H1 (cell line): ENCODE results near the gene PELO. TPM values are rescaled to one million over a fixed set of nuclear protein-coding genes. Genes with fewer than 3 reads are reported as not detected.
A peak's percentile ranks its signal among the peaks of the same experiment; 100 is the strongest.

ENCODE experiments used
- CTCF ChIA-PET: fragments of 300-600 bp; sonication (Branson Sonifier 250); formaldehyde crosslinking; loops from one replicate; lab custom pipeline; 2021; ENCODE audit not compliant: partially characterized antibody; lab: Charles Lee
- POLR2A ChIA-PET: fragments of 300-600 bp; sonication (Branson Sonifier 250); formaldehyde crosslinking; loops from one replicate; lab custom pipeline; 2021; ENCODE audit warnings: inconsistent platforms; ENCODE audit not compliant: partially characterized antibody; lab: Charles Lee
- DNase-seq, 2 experiments: peaks; one replicate each; pipeline versions ENCODE4 v3.0.0 to v3.0.0-alpha.2; 2010 to 2022; ENCODE audit warnings: low spot score in 2 of 2, low read depth in 1 of 2, mixed read lengths in 1 of 2
- FAIRE-seq: peaks from 2 replicates; lab custom pipeline; 2011; peaks lifted over from hg19 to GRCh38; lab: Jason Lieb, UNC
- H2AFZ ChIP-seq: 2 replicates; pipeline ENCODE4 v1.8.1; 2012; ENCODE audit warnings: low read length, inconsistent platforms
- H2AK5ac ChIP-seq: 2 replicates; pipeline ENCODE4 v1.6.1; 2013; ENCODE audit warnings: low read depth, low read length
- H2BK120ac ChIP-seq: replicated peaks from 2 replicates; pipeline ENCODE3; 2013; ENCODE audit warnings: low read depth, low read length, inconsistent platforms
- H2BK12ac ChIP-seq: 2 replicates; pipeline ENCODE4 v1.6.1; 2013; ENCODE audit warnings: low read depth, low read length
- H2BK15ac ChIP-seq: 2 replicates; pipeline ENCODE4 v1.6.1; 2013; ENCODE audit warnings: low read length
- H2BK20ac ChIP-seq: 2 replicates; pipeline ENCODE4 v1.6.1; 2013; ENCODE audit warnings: low read length
- H2BK5ac ChIP-seq: 2 replicates; pipeline ENCODE4 v1.6.1; 2013; ENCODE audit warnings: low read depth, low read length
- H3K14ac ChIP-seq: 2 replicates; pipeline ENCODE4 v1.6.1; 2013; ENCODE audit warnings: inconsistent platforms; ENCODE audit not compliant: insufficient read length
- H3K18ac ChIP-seq: 2 replicates; pipeline ENCODE4 v1.6.1; 2013; ENCODE audit warnings: low read length; ENCODE audit errors: extremely low read depth
- H3K23ac ChIP-seq: 2 replicates; pipeline ENCODE4 v1.6.1; 2013; ENCODE audit warnings: inconsistent platforms; ENCODE audit not compliant: insufficient read length
- H3K23me2 ChIP-seq: 2 replicates; pipeline ENCODE4 v1.6.1; 2013; ENCODE audit warnings: low read depth, low read length
- H3K27ac ChIP-seq: 2 replicates; pipeline ENCODE4 v1.6.1; 2011; ENCODE audit warnings: low read depth, low read length, inconsistent platforms
- H3K27me3 ChIP-seq, 4 experiments: replicated peaks in 1 of 4; 1 replicate in 1 of 4; 2 replicates in 3 of 4; pipeline versions ENCODE4 v1.6.1 to v1.8.1; 2011 to 2013; ENCODE audit warnings: low read length in 3 of 4, mild to moderate bottlenecking in 3 of 4, inconsistent platforms in 2 of 4, mixed read lengths in 2 of 4, moderate library complexity in 1 of 4; ENCODE audit not compliant: control insufficient read depth in 3 of 4, insufficient read depth in 3 of 4; ENCODE audit errors: extremely low read depth in 1 of 4
- H3K36me3 ChIP-seq, 4 experiments: 2 replicates each; pipeline versions ENCODE4 v1.6.1 to v1.8.1; 2011 to 2013; ENCODE audit warnings: mild to moderate bottlenecking in 4 of 4, low read length in 3 of 4, moderate library complexity in 2 of 4, control low read depth in 1 of 4, inconsistent platforms in 1 of 4; ENCODE audit not compliant: insufficient read depth in 4 of 4, control insufficient read depth in 2 of 4
- H3K4ac ChIP-seq: replicated peaks from 2 replicates; pipeline ENCODE3; 2013; ENCODE audit warnings: low read length, low read depth, mixed read lengths, inconsistent platforms; ENCODE audit not compliant: insufficient read length
- H3K4me1 ChIP-seq, 4 experiments: replicated peaks in 1 of 4; 1 replicate in 1 of 4; 2 replicates in 3 of 4; pipeline versions ENCODE4 v1.6.1 to v1.8.1; 2011 to 2013; ENCODE audit warnings: low read length in 3 of 4, inconsistent platforms in 2 of 4, mixed read lengths in 1 of 4; ENCODE audit not compliant: insufficient read depth in 4 of 4, control insufficient read depth in 3 of 4
- H3K4me2 ChIP-seq, 2 experiments: 2 replicates each; pipeline versions ENCODE4 v1.6.1 to v1.8.1; 2011 to 2013; ENCODE audit warnings: low read depth in 2 of 2, low read length in 2 of 2, control low read depth in 1 of 2, inconsistent platforms in 1 of 2, mild to moderate bottlenecking in 1 of 2; ENCODE audit not compliant: insufficient read depth in 1 of 2
- H3K4me3 ChIP-seq, 4 experiments: fragments of 200-600, 300-600 bp in 1 of 4; sonication (generic), shearing (Covaris generic), sonication (Bioruptor Twin) in 1 of 4; 2 replicates each; pipeline versions ENCODE4 v1.5.1 to v1.8.1; 2011 to 2016; ENCODE audit warnings: low read length in 4 of 4, low read depth in 3 of 4, control low read depth in 2 of 4, inconsistent platforms in 2 of 4, mild to moderate bottlenecking in 2 of 4, mixed read lengths in 1 of 4, moderate library complexity in 1 of 4; ENCODE audit not compliant: insufficient read depth in 2 of 4; ENCODE audit errors: extremely low read depth in 1 of 4
- H3K56ac ChIP-seq: replicated peaks from 2 replicates; pipeline ENCODE3; 2013; ENCODE audit warnings: low read depth, mild to moderate bottlenecking, mixed read lengths, low read length, inconsistent platforms; ENCODE audit not compliant: insufficient read length
- H3K79me1 ChIP-seq: 2 replicates; pipeline ENCODE4 v1.6.1; 2013; ENCODE audit warnings: low read depth, low read length, control low read depth
- H3K79me2 ChIP-seq, 2 experiments: 2 replicates each; pipeline versions ENCODE4 v1.6.1 to v1.8.1; 2012 to 2013; ENCODE audit warnings: low read length in 2 of 2, mild to moderate bottlenecking in 2 of 2, inconsistent platforms in 1 of 2; ENCODE audit not compliant: insufficient read depth in 2 of 2, control insufficient read depth in 1 of 2
- H3K9ac ChIP-seq, 4 experiments: replicated peaks in 1 of 4; 1 replicate in 1 of 4; 2 replicates in 3 of 4; pipeline versions ENCODE4 v1.6.1 to v1.8.1; 2011 to 2013; ENCODE audit warnings: low read depth in 3 of 4, low read length in 3 of 4, control low read depth in 2 of 4, mild to moderate bottlenecking in 2 of 4, moderate library complexity in 2 of 4, inconsistent platforms in 1 of 4; ENCODE audit errors: extremely low read depth in 1 of 4
- H3K9me3 ChIP-seq, 2 experiments: 2 replicates each; pipeline versions ENCODE4 v1.6.1 to v1.8.1; 2012 to 2013; ENCODE audit warnings: mild to moderate bottlenecking in 2 of 2, moderate library complexity in 2 of 2, control low read depth in 1 of 2, inconsistent platforms in 1 of 2, low read depth in 1 of 2, low read length in 1 of 2, mixed read lengths in 1 of 2; ENCODE audit not compliant: insufficient read depth in 2 of 2
- H4K20me1 ChIP-seq, 2 experiments: replicated peaks in 1 of 2; 2 replicates each; pipeline versions ENCODE3 to v1.8.1; 2011 to 2013; ENCODE audit warnings: inconsistent platforms in 2 of 2, low read length in 2 of 2, mild to moderate bottlenecking in 1 of 2; ENCODE audit not compliant: insufficient read depth in 2 of 2, control insufficient read depth in 1 of 2
- H4K5ac ChIP-seq: 2 replicates; pipeline ENCODE4 v1.6.1; 2013; ENCODE audit warnings: low read length, low read depth, mixed read lengths, inconsistent platforms; ENCODE audit not compliant: insufficient read length
- H4K8ac ChIP-seq: 2 replicates; pipeline ENCODE4 v1.8.0; 2013; ENCODE audit warnings: mild to moderate bottlenecking, moderate library complexity, low read length, inconsistent platforms; ENCODE audit not compliant: insufficient read depth; ENCODE audit errors: extremely low read depth
- H4K91ac ChIP-seq: replicated peaks from 2 replicates; pipeline ENCODE3; 2013; ENCODE audit warnings: low read length, mixed read lengths, inconsistent platforms; ENCODE audit not compliant: insufficient read length
- ASH2L ChIP-seq: fragments of 200-600, 300-600 bp; sonication (generic); IDR thresholded peaks from one replicate; pipeline ENCODE4 v1.7.1; 2017; ENCODE audit warnings: low read length
- NRF1 ChIP-seq: IDR thresholded peaks from 2 replicates; pipeline ENCODE4 v1.6.1; 2011; ENCODE audit warnings: mild to moderate bottlenecking, low read depth, low read length, improper control_type of control experiment
- WGBS, 2 experiments: shearing (Covaris generic) in 1 of 2; methylation state at CpG; one replicate each; pipeline versions ENCODE4 v1.1.6 to v1.1.7; 2013 to 2015; ENCODE audit warnings: low lambda C conversion rate in 2 of 2, mixed read lengths in 2 of 2, inconsistent platforms in 1 of 2, low coverage in 1 of 2, missing lambda C conversion rate in 1 of 2; ENCODE audit not compliant: insufficient replicate concordance in 2 of 2, insufficient coverage in 1 of 2, insufficient read length in 1 of 2; ENCODE audit errors: extremely low coverage in 1 of 2, missing lambda C conversion rate in 1 of 2; 5-methylcytosine and 5-hydroxymethylcytosine counted together
- polyA plus RNA-seq, 7 experiments: library from polyadenylated mRNA; depleted of rRNA in 3 of 7; stranded (reverse) in 5 of 7; unstranded in 2 of 7; fragments of >200 nt in 5 of 7; fragments of 200-250 nt in 2 of 7; gene quantifications; 1 replicate in 5 of 7; 2 replicates in 1 of 7; 4 replicates in 1 of 7; pipeline versions ENCODE4 v1.2.1 to v1.2.3, GENCODE V29; 2011 to 2013; ENCODE audit warnings: missing spikeins in 2 of 7, mixed read lengths in 2 of 7
- total RNA-seq: library from RNA; stranded (reverse); fragmentation: NEBNext Ultra II Directional; extraction: Animal tissue kit (Norgen Biotek cat#: 25700); gene quantifications from 2 replicates; pipeline ENCODE4 v1.2.1, GENCODE V29; 2021

PELO gene
- total and polyA plus RNA-seq, 2 of the 8 experiments (the other 6 are each of a cell fraction or from before 2014, with no cell fraction given) = 10.8 to 18.5 TPM

GRCh38 chr5:52798938-52799337 lies 11.2 kb downstream of the PELO start:
- CTCF ChIA-PET = interaction anchor here (1.2 to 3.8 kb wide), 4 partner anchors 10 to 117 kb away, joined by 3 to 39 read pairs (median 4); partner anchors contain the start of genes ITGA1 and PELO

More at GRCh38 chr5:52798938-52799337, 11.2 kb downstream of the PELO start:
- H3K79me1 ChIP-seq = peaks cover 3% of the 10 kb centered on the region
- H2BK12ac ChIP-seq = peak overlapping the region; percentile 54; the same call in 1 of the 2 replicates
- H3K4me3 ChIP-seq = peak overlapping the region; percentile 81 to 93 (median 86); a peak in 7 of 8 replicates
- peaks cover 0 to 14% (median 3%) of the 10 kb centered on the region in 4 experiments; a peak in 2 of 8 replicates for H3K36me3 ChIP-seq
- no peak overlapping the region for H2AFZ ChIP-seq
- H3K56ac ChIP-seq = no peak overlapping the region
- no peak overlapping the region for H2BK20ac ChIP-seq
- peak overlapping the region; percentile 89 to 94 for H3K4me2 ChIP-seq
- H4K5ac ChIP-seq = peak overlapping the region; percentile 22
- H2BK5ac ChIP-seq = no peak overlapping the region
- FAIRE-seq (no peak), DNase-seq (no peak)
- TF ChIP-seq NRF1 = no peak
- peak; percentile 35 for TF ChIP-seq ASH2L
- H3K27ac ChIP-seq = peak overlapping the region; percentile 88
- peaks cover 5 to 11% (median 9%) of the 10 kb centered on the region in 4 experiments; a peak in 5 of 7 replicates for H3K4me1 ChIP-seq
- H4K8ac ChIP-seq = no peak overlapping the region
- no peak overlapping the region for H3K14ac ChIP-seq
- H4K20me1 ChIP-seq = peaks cover 4 to 8% of the 10 kb centered on the region in 2 experiments
- no peak overlapping the region for H3K4ac ChIP-seq
- 59% methylated on average over 3 of the region's 3 CpGs; no CpG with 5 or more reads in 1 of the 2 experiments for WGBS, 2 experiments
- peaks cover 21% of the 10 kb centered on the region for H3K23me2 ChIP-seq
- no peaks in the 10 kb centered on the region for H3K27me3 ChIP-seq
- H3K23ac ChIP-seq = no peak overlapping the region
- H3K9ac ChIP-seq = no peak overlapping the region
- peaks cover 0 to 37% of the 10 kb centered on the region in 2 experiments; a peak in 3 of 4 replicates for H3K79me2 ChIP-seq
- no peak overlapping the region for H3K18ac ChIP-seq
- H4K91ac ChIP-seq = no peak overlapping the region
- no peaks in the 10 kb centered on the region for H3K9me3 ChIP-seq
- no peak overlapping the region for H2BK15ac ChIP-seq
- no peak overlapping the region for H2BK120ac ChIP-seq
- H2AK5ac ChIP-seq = no peak overlapping the region
- POLR2A ChIA-PET = interaction anchor here (0.9 to 3.7 kb wide), 10 partner anchors 9 to 113 kb away, joined by 3 to 29 read pairs (median 4); partner anchors contain the start of genes ITGA1 and PELO
